Epidermal melanocyte (primary cell): Measurements from ENCODE around the gene MTG1.
A peak's percentile ranks its signal among the peaks of the same experiment; 100 is the strongest.
"Not testable (repeated sequence)": the region's sequence is repeated elsewhere in the genome, so short reads cannot be mapped to it uniquely, and the experiment has no call there.

Experiments used
- DNase-seq: peaks from one replicate; pipeline ENCODE4 v3.0.0; 2011; ENCODE audit warnings: low spot score; ENCODE audit not compliant: insufficient read length

The MTG1 gene

GRCh38 chr10:133358925-133359310 is 35.0 kb upstream of the MTG1 start:
- DNase-seq: no peak

GRCh38 chr10:133359554-133359971 is 34.4 kb upstream of the MTG1 start:
- DNase-seq: no peak

GRCh38 chr10:133359972-133360610 is 33.9 kb upstream of the MTG1 start:
- DNase-seq: no peak

GRCh38 chr10:133361227-133361626 is 32.7 kb upstream of the MTG1 start:
- no peak for DNase-seq

- no peak for DNase-seq
Observed at GRCh38 chr10:133361773-133362441, 32.0 kb upstream of the MTG1 start.

GRCh38 chr10:133362846-133363245 is 31.1 kb upstream of the MTG1 start:
- DNase-seq: no peak

- no peak for DNase-seq
Observed at GRCh38 chr10:133364645-133365431, 29.1 kb upstream of the MTG1 start.

- no peak for DNase-seq
Observed at GRCh38 chr10:133365461-133366129, 28.4 kb upstream of the MTG1 start.

GRCh38 chr10:133366130-133366478 is 27.9 kb upstream of the MTG1 start:
- DNase-seq: no peak

GRCh38 chr10:133366751-133367150 is 27.2 kb upstream of the MTG1 start:
- no peak for DNase-seq

- DNase-seq: not testable (repeated sequence)
Observed at GRCh38 chr10:133367461-133367860, 26.5 kb upstream of the MTG1 start.

GRCh38 chr10:133368153-133368552 is 25.8 kb upstream of the MTG1 start:
- no peak for DNase-seq

- DNase-seq: no peak
Observed at GRCh38 chr10:133370030-133370786, 23.7 kb upstream of the MTG1 start.

- DNase-seq: no peak
Observed at GRCh38 chr10:133372507-133372906, 21.4 kb upstream of the MTG1 start.

GRCh38 chr10:133373174-133374090 is 20.5 kb upstream of the MTG1 start, which contains the start of gene ECHS1:
Gene ECHS1 (minus strand): TSS chr10:133373354. CDS start chr10:133373333, 21 bp downstream.
- peak; percentile 100 for DNase-seq

- DNase-seq: no peak
Observed at GRCh38 chr10:133375357-133376115, 18.4 kb upstream of the MTG1 start.

- not testable (repeated sequence) for DNase-seq
Observed at GRCh38 chr10:133376183-133376582, 17.8 kb upstream of the MTG1 start.

GRCh38 chr10:133377025-133377817 is 16.7 kb upstream of the MTG1 start:
- DNase-seq: no peak
